Measurements from ENCODE around the gene EIF4A2. TPM values are rescaled to one million over a fixed set of nuclear protein-coding genes. Genes with fewer than 3 reads are reported as not detected.

The EIF4A2 gene
- total RNA-seq, 1 donor from 2014 or later = 504 TPM

DNA sequence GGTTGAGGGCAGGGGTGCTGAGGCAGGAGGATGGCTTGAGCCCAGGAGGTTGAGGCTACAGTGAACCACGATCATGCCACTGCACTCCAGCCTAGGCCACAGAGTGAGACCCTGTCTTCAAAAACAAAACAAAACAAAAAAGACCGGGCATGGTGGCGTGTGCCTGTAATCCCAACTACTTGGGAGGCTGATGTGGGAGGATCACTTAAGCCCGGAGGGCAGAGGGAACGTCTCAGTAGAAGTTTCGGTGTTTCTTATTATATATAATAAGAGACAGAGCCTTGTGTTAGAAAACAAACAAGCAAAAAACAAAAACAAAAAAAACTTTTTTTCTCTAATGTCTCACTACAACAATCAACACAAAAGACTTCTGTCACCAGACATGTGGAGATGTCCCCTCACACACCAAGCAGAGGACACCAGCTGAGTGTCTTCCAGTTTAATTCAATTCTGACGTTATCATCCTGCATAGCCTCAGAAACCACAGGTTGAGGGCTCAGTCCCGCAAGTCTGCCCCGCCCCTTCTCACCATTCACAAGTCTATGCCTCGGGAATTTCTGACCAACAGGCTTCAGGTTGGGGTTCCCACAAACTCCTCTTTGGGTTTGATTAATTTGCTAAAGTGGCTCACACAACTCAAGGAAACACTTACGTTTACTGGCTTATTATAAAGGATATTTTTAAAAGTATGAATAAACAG is 24.0 kb upstream of the EIF4A2 start:
- peaks cover 45% of the 10 kb centered on the region for H3K27me3 Mint-ChIP-seq
- TF ChIP-seq, protein P1, sequence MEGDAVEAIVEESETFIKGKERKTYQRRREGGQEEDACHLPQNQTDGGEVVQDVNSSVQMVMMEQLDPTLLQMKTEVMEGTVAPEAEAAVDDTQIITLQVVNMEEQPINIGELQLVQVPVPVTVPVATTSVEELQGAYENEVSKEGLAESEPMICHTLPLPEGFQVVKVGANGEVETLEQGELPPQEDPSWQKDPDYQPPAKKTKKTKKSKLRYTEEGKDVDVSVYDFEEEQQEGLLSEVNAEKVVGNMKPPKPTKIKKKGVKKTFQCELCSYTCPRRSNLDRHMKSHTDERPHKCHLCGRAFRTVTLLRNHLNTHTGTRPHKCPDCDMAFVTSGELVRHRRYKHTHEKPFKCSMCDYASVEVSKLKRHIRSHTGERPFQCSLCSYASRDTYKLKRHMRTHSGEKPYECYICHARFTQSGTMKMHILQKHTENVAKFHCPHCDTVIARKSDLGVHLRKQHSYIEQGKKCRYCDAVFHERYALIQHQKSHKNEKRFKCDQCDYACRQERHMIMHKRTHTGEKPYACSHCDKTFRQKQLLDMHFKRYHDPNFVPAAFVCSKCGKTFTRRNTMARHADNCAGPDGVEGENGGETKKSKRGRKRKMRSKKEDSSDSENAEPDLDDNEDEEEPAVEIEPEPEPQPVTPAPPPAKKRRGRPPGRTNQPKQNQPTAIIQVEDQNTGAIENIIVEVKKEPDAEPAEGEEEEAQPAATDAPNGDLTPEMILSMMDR (IDR thresholded peaks at IDR 0.05; ENCODE audit: unreplicated experiment) = no peak

DNA sequence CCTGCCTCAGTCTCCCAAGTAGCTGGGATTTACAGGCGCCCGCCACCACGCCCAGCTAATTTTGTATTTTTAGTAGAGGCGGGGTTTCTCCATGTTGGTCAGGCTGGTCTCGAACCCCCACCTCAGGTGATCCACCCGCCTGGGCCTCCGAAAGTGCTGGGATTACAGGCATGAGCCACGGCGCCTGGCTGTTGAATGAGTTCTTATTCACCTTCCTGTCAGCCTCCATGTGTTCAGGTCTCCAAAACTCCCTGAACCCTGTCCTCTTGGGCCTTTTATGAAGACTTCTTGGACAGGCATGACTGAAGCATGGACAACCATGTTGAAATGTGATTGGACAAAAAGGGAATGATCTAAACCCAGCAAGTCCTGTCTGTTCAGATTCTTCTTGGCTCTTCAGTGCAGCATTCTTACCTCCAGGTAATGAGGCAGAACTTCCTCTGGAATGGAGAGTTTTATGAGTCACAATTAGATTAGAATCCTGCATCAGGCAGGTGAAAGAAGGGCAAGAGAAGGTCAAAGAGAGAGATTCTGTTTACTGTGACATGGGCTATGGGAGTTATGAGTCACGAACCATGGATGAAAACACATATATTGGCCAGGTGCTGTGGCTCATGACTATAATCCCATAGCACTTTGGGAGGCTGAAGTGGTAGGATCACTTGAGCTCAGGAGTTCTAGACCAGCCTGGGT is 23.1 kb upstream of the EIF4A2 start:
- H3K4me3 Mint-ChIP-seq (ENCODE audit: low read depth) = no peak overlapping the region
- DNase-seq (ENCODE audit: low spot score, unreplicated experiment) = no peak
- no peaks in the 10 kb centered on the region for H3K4me1 Mint-ChIP-seq (ENCODE audit: low read depth)
- TF ChIP-seq, protein P1 (IDR thresholded peaks at IDR 0.05; ENCODE audit: unreplicated experiment) = no peak
- H3K27me3 Mint-ChIP-seq = peaks cover 40% of the 10 kb centered on the region
- H3K27ac Mint-ChIP-seq = no peak overlapping the region
- no peaks in the 10 kb centered on the region for H3K36me3 Mint-ChIP-seq (ENCODE audit: insufficient read depth)
- no peaks in the 10 kb centered on the region for H3K9me3 Mint-ChIP-seq (ENCODE audit: low read depth)

More for the DNA sequence above, 24.0 kb upstream of the EIF4A2 start:
- H3K36me3 Mint-ChIP-seq (ENCODE audit: insufficient read depth) = no peaks in the 10 kb centered on the region
- no peaks in the 10 kb centered on the region for H3K9me3 Mint-ChIP-seq (ENCODE audit: low read depth)
- no peak overlapping the region for H3K4me3 Mint-ChIP-seq (ENCODE audit: low read depth)
- H3K4me1 Mint-ChIP-seq (ENCODE audit: low read depth) = no peaks in the 10 kb centered on the region
- no peak overlapping the region for H3K27ac Mint-ChIP-seq
- no peak for DNase-seq (ENCODE audit: low spot score, unreplicated experiment)

DNA sequence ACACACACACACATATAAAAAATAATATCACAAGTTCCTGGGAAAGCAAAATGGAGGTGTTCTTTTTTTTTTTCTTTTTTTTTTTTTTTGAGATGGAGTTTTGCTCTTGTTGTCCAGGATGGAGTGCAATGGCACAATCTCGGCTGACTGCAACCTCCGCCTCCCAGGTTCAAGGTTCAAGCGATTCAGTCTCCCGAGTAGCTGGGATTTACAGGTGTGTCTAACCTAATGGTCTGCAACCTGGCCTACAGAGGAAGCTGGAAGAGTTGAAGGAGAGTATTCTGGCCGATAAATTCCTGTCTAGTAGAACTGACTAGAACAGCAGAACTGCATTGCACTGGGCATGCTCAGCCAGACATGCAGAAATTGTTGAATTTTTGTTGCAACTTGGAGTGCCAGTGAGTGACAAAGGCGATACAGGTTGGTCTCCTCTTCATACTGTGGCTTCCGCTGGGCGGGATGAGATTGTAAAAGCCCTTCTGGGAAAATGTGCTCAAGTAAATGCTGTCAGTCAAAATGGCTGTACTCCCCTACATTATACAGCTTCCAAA is 22.4 kb upstream of the EIF4A2 start:
- no peak for DNase-seq (ENCODE audit: low spot score, unreplicated experiment)
- Mint-ChIP-seq H3K36me3 (ENCODE audit: insufficient read depth) (no peaks in the 10 kb centered on the region), H3K27ac (no peak overlapping the region), H3K9me3 (ENCODE audit: low read depth) (no peaks in the 10 kb centered on the region), H3K4me3 (ENCODE audit: low read depth) (no peak overlapping the region), H3K4me1 (ENCODE audit: low read depth) (no peaks in the 10 kb centered on the region), H3K27me3 (peaks cover 36% of the 10 kb centered on the region)
- TF ChIP-seq, protein P1 (IDR thresholded peaks at IDR 0.05; ENCODE audit: unreplicated experiment) = no peak

DNA sequence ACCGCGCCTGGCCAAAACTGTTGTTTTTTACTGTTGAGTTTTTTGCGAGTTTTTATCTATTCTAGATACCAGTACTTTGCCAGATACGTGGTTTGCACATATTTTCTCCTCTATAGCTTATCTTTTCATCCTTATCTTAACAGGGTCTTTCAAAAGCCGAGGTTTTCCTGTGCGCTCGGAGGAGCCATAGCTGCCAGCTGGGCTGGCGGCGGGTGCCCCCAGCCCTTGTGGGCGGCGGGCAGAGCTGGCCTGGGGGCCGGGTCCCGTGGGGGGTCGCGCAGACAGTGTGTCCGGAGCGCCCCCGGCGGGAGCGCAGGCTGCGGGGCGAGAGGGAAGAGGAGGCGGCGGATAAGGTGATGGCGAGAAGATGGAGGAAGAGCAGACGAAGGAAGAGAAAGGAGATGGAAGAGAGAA is 11.1 kb upstream of the EIF4A2 start:
- DNase-seq (ENCODE audit: low spot score, unreplicated experiment) = no peak
- Mint-ChIP-seq H3K4me3 (ENCODE audit: low read depth) (peak overlapping the region; percentile 63), H3K27ac (no peak overlapping the region), H3K36me3 (ENCODE audit: insufficient read depth) (no peaks in the 10 kb centered on the region), H3K9me3 (ENCODE audit: low read depth) (peaks cover 3% of the 10 kb centered on the region), H3K27me3 (peaks cover 54% of the 10 kb centered on the region), H3K4me1 (ENCODE audit: low read depth) (peaks cover 2% of the 10 kb centered on the region)
- TF ChIP-seq, protein P1 (IDR thresholded peaks at IDR 0.05; ENCODE audit: unreplicated experiment) = no peak

DNA sequence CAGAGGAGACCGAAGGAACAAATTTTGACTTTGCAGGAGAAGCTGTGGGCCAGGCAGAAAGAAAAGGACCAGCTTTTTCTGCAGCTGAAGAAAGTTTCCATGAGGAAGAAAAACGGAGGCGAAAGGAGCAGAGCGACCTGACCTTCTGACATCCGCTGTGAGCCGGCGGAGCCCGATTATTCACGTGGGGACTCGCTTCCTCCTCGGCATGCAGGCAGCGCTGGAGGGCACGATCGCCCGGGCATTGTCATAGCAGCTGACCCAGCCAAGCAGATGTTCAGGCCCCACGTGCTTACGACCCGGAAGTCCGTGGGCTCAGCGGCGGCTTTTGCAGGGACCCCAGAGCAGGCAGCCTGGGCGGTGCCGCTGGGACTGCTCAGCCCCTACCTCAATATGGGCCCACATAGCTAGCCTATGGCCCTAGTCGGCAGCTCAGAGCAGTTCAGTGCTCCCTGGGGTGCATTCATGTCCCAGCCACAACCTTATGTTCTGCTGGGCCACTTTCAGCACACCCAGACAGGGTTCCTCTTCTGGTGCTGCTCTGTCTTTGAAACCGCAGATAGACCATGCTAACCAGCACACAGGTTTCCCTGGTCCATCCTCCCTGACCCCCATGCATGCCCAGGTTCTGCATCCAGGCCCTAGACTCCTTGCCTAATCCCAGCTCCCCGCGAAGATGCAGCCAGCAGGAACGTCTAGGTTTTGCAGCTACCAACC is 10.5 kb upstream of the EIF4A2 start:
- Mint-ChIP-seq H3K4me3 (ENCODE audit: low read depth) (peak overlapping the region; percentile 63), H3K27me3 (peaks cover 54% of the 10 kb centered on the region), H3K9me3 (ENCODE audit: low read depth) (peaks cover 3% of the 10 kb centered on the region), H3K36me3 (ENCODE audit: insufficient read depth) (no peaks in the 10 kb centered on the region), H3K4me1 (ENCODE audit: low read depth) (peaks cover 2% of the 10 kb centered on the region), H3K27ac (no peak overlapping the region)
- DNase-seq (ENCODE audit: low spot score, unreplicated experiment) = no peak
- TF ChIP-seq, protein P1 (IDR thresholded peaks at IDR 0.05; ENCODE audit: unreplicated experiment) = no peak
